ENCODE results near the gene RCCD1.

DNA sequence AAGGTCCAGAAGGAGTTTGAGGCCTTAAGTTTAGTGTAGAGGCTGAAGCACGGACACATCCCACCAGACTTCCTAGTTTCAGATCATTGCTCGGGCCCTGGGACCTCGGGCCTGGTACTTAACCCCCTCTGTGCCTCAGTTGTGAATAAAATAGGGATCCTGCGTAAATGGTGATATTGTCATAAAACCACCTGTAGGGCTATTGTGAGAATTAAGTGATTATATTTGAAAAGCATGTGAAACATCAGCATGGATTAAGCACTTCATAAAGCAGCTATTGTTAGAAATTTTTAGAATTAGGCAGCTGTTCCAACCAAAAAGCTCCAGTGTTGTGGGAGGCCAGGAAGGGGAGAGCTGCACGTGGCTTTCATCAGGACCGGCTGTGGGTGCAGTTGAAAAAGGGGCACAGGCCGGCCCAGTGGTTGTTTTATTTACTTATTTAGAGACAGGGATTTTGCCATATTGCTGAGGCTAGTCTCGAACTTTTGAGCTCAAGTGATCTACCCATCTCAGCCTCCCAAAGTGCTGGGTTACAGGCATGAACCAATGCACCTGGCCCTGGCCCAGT, 4.4 kb downstream of the RCCD1 start:
- TF ChIP-seq, protein P1, sequence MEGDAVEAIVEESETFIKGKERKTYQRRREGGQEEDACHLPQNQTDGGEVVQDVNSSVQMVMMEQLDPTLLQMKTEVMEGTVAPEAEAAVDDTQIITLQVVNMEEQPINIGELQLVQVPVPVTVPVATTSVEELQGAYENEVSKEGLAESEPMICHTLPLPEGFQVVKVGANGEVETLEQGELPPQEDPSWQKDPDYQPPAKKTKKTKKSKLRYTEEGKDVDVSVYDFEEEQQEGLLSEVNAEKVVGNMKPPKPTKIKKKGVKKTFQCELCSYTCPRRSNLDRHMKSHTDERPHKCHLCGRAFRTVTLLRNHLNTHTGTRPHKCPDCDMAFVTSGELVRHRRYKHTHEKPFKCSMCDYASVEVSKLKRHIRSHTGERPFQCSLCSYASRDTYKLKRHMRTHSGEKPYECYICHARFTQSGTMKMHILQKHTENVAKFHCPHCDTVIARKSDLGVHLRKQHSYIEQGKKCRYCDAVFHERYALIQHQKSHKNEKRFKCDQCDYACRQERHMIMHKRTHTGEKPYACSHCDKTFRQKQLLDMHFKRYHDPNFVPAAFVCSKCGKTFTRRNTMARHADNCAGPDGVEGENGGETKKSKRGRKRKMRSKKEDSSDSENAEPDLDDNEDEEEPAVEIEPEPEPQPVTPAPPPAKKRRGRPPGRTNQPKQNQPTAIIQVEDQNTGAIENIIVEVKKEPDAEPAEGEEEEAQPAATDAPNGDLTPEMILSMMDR (IDR thresholded peaks at IDR 0.05; ENCODE audit: low read depth, low read length, poor library complexity, severe bottlenecking), result no peak
- no peak for TF ChIP-seq EZH2phosphoT487 (IDR thresholded peaks at IDR 0.05; ENCODE audit: borderline replicate concordance, low read length)

Measured in DOHH2 (cell line).